Measurements from ENCODE around the gene CAMK2B. TPM values are rescaled to one million over a fixed set of nuclear protein-coding genes. Genes with fewer than 3 reads are reported as not detected.

CAMK2B gene
- total and polyA plus RNA-seq, 2 experiments from 2014 or later: not detected

DNA sequence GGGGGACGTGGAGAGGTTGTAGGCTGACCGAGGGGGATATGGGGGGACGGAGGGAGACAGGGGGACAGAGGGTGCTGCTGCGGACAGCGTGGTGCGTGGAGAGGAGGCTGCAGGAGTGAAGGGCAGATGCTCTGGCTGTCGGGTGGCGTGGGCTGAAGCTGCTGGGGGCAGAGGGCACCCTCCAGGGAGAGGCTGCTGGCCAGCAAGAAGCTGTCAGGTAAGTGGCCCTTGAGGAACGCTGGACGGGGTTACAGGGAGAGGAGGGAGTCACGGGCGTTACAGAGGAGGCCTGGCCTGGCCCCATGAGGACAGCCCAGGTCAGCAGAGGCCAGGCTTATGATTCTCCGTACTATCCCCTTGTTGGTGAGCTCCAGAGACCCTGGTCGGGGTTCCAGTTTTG, 97.5 kb downstream of the CAMK2B start:
- Mint-ChIP-seq H3K9me3 (no peaks in the 10 kb centered on the region), H3K4me3 (no peak overlapping the region), H3K27me3 (ENCODE audit: insufficient read depth, low read depth, poor library complexity) (peaks cover 10% of the 10 kb centered on the region), H3K27ac (no peak overlapping the region), H3K4me1 (peaks cover 12% of the 10 kb centered on the region), H3K36me3 (ENCODE audit: low read depth) (no peaks in the 10 kb centered on the region)
- no peak overlapping the region for H2AFZ ChIP-seq
- H3K27ac ChIP-seq (ENCODE audit: low read depth): no peak overlapping the region
- H3K4me2 ChIP-seq: no peak overlapping the region
- H3K4me1 ChIP-seq (ENCODE audit: insufficient read depth): no peaks in the 10 kb centered on the region
- no peaks in the 10 kb centered on the region for H3K36me3 ChIP-seq (ENCODE audit: insufficient read depth)
- no peaks in the 10 kb centered on the region for H3K27me3 ChIP-seq (ENCODE audit: insufficient read depth)
- ATAC-seq (no peak), DNase-seq (ENCODE audit: low spot score) (no peak)
- TF ChIP-seq STAT1 (IDR thresholded peaks at IDR 0.05; ENCODE audit: unreplicated experiment): no peak
- no peak for TF ChIP-seq POLR2AphosphoS5 (IDR thresholded peaks at IDR 0.05; ENCODE audit: low read depth)
- TF ChIP-seq ZNF331 (CRISPR knock-in tag; IDR thresholded peaks at IDR 0.05; ENCODE audit: low read depth): no peak
- TF ChIP-seq CREB1 (CRISPR knock-in tag; IDR thresholded peaks at IDR 0.05; ENCODE audit: low read depth): no peak
- TF ChIP-seq, protein P1, sequence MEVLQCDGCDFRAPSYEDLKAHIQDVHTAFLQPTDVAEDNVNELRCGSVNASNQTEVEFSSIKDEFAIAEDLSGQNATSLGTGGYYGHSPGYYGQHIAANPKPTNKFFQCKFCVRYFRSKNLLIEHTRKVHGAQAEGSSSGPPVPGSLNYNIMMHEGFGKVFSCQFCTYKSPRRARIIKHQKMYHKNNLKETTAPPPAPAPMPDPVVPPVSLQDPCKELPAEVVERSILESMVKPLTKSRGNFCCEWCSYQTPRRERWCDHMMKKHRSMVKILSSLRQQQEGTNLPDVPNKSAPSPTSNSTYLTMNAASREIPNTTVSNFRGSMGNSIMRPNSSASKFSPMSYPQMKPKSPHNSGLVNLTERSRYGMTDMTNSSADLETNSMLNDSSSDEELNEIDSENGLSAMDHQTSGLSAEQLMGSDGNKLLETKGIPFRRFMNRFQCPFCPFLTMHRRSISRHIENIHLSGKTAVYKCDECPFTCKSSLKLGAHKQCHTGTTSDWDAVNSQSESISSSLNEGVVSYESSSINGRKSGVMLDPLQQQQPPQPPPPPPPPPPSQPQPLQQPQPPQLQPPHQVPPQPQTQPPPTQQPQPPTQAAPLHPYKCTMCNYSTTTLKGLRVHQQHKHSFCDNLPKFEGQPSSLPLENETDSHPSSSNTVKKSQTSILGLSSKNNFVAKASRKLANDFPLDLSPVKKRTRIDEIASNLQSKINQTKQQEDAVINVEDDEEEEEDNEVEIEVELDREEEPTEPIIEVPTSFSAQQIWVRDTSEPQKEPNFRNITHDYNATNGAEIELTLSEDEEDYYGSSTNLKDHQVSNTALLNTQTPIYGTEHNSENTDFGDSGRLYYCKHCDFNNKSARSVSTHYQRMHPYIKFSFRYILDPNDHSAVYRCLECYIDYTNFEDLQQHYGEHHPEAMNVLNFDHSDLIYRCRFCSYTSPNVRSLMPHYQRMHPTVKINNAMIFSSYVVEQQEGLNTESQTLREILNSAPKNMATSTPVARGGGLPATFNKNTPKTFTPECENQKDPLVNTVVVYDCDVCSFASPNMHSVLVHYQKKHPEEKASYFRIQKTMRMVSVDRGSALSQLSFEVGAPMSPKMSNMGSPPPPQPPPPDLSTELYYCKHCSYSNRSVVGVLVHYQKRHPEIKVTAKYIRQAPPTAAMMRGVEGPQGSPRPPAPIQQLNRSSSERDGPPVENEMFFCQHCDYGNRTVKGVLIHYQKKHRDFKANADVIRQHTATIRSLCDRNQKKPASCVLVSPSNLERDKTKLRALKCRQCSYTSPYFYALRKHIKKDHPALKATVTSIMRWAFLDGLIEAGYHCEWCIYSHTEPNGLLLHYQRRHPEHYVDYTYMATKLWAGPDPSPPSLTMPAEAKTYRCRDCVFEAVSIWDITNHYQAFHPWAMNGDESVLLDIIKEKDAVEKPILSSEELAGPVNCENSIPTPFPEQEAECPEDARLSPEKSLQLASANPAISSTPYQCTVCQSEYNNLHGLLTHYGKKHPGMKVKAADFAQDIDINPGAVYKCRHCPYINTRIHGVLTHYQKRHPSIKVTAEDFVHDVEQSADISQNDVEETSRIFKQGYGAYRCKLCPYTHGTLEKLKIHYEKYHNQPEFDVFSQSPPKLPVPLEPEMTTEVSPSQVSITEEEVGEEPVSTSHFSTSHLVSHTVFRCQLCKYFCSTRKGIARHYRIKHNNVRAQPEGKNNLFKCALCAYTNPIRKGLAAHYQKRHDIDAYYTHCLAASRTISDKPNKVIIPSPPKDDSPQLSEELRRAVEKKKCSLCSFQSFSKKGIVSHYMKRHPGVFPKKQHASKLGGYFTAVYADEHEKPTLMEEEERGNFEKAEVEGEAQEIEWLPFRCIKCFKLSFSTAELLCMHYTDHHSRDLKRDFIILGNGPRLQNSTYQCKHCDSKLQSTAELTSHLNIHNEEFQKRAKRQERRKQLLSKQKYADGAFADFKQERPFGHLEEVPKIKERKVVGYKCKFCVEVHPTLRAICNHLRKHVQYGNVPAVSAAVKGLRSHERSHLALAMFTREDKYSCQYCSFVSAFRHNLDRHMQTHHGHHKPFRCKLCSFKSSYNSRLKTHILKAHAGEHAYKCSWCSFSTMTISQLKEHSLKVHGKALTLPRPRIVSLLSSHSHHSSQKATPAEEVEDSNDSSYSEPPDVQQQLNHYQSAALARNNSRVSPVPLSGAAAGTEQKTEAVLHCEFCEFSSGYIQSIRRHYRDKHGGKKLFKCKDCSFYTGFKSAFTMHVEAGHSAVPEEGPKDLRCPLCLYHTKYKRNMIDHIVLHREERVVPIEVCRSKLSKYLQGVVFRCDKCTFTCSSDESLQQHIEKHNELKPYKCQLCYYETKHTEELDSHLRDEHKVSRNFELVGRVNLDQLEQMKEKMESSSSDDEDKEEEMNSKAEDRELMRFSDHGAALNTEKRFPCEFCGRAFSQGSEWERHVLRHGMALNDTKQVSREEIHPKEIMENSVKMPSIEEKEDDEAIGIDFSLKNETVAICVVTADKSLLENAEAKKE (CRISPR knock-in tag; IDR thresholded peaks at IDR 0.05): no peak
- TF ChIP-seq EZH2 (IDR thresholded peaks at IDR 0.05; ENCODE audit: low read depth, unreplicated experiment): no peak
- TF ChIP-seq NANOG (IDR thresholded peaks at IDR 0.05; ENCODE audit: borderline replicate concordance): no peak
- TF ChIP-seq, protein P2, sequence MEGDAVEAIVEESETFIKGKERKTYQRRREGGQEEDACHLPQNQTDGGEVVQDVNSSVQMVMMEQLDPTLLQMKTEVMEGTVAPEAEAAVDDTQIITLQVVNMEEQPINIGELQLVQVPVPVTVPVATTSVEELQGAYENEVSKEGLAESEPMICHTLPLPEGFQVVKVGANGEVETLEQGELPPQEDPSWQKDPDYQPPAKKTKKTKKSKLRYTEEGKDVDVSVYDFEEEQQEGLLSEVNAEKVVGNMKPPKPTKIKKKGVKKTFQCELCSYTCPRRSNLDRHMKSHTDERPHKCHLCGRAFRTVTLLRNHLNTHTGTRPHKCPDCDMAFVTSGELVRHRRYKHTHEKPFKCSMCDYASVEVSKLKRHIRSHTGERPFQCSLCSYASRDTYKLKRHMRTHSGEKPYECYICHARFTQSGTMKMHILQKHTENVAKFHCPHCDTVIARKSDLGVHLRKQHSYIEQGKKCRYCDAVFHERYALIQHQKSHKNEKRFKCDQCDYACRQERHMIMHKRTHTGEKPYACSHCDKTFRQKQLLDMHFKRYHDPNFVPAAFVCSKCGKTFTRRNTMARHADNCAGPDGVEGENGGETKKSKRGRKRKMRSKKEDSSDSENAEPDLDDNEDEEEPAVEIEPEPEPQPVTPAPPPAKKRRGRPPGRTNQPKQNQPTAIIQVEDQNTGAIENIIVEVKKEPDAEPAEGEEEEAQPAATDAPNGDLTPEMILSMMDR (conservative IDR thresholded peaks at IDR 0.05; ENCODE audit: low read depth in 2 of 2): no peak
- no peak for TF ChIP-seq ZNF114 (CRISPR knock-in tag; IDR thresholded peaks at IDR 0.05)
- TF ChIP-seq, protein P3, sequence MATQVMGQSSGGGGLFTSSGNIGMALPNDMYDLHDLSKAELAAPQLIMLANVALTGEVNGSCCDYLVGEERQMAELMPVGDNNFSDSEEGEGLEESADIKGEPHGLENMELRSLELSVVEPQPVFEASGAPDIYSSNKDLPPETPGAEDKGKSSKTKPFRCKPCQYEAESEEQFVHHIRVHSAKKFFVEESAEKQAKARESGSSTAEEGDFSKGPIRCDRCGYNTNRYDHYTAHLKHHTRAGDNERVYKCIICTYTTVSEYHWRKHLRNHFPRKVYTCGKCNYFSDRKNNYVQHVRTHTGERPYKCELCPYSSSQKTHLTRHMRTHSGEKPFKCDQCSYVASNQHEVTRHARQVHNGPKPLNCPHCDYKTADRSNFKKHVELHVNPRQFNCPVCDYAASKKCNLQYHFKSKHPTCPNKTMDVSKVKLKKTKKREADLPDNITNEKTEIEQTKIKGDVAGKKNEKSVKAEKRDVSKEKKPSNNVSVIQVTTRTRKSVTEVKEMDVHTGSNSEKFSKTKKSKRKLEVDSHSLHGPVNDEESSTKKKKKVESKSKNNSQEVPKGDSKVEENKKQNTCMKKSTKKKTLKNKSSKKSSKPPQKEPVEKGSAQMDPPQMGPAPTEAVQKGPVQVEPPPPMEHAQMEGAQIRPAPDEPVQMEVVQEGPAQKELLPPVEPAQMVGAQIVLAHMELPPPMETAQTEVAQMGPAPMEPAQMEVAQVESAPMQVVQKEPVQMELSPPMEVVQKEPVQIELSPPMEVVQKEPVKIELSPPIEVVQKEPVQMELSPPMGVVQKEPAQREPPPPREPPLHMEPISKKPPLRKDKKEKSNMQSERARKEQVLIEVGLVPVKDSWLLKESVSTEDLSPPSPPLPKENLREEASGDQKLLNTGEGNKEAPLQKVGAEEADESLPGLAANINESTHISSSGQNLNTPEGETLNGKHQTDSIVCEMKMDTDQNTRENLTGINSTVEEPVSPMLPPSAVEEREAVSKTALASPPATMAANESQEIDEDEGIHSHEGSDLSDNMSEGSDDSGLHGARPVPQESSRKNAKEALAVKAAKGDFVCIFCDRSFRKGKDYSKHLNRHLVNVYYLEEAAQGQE (IDR thresholded peaks at IDR 0.05; ENCODE audit: unreplicated experiment): no peak
- no peak for TF ChIP-seq EZH2phosphoT487 (IDR thresholded peaks at IDR 0.05; ENCODE audit: unreplicated experiment)
- TF ChIP-seq JUNB (IDR thresholded peaks at IDR 0.05; ENCODE audit: unreplicated experiment): no peak
- TF ChIP-seq, protein P4, sequence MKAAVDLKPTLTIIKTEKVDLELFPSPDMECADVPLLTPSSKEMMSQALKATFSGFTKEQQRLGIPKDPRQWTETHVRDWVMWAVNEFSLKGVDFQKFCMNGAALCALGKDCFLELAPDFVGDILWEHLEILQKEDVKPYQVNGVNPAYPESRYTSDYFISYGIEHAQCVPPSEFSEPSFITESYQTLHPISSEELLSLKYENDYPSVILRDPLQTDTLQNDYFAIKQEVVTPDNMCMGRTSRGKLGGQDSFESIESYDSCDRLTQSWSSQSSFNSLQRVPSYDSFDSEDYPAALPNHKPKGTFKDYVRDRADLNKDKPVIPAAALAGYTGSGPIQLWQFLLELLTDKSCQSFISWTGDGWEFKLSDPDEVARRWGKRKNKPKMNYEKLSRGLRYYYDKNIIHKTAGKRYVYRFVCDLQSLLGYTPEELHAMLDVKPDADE (IDR thresholded peaks at IDR 0.05): no peak
- no peaks in the 10 kb centered on the region for H4K20me1 ChIP-seq (replicated peaks; ENCODE audit: insufficient read depth)
- no peaks in the 10 kb centered on the region for H3K79me2 ChIP-seq (replicated peaks; ENCODE audit: insufficient read depth)
- no peak overlapping the region for H3K4me3 ChIP-seq
- H3F3A ChIP-seq (replicated peaks; ENCODE audit: low read depth): no peaks in the 10 kb centered on the region
- no peaks in the 10 kb centered on the region for H3K9me2 ChIP-seq (ENCODE audit: insufficient read depth)

All from GM23338 (cell line).